ENCODE results near the gene HLA-DOA. TPM values are rescaled to one million over a fixed set of nuclear protein-coding genes. Genes with fewer than 3 reads are reported as not detected.

Gene HLA-DOA
- total and polyA plus RNA-seq, 10 of the 15 experiments (the other 5 are each of a cell fraction or from before 2014, with no cell fraction given): 8.8 to 108 (median 58.3) TPM

DNA sequence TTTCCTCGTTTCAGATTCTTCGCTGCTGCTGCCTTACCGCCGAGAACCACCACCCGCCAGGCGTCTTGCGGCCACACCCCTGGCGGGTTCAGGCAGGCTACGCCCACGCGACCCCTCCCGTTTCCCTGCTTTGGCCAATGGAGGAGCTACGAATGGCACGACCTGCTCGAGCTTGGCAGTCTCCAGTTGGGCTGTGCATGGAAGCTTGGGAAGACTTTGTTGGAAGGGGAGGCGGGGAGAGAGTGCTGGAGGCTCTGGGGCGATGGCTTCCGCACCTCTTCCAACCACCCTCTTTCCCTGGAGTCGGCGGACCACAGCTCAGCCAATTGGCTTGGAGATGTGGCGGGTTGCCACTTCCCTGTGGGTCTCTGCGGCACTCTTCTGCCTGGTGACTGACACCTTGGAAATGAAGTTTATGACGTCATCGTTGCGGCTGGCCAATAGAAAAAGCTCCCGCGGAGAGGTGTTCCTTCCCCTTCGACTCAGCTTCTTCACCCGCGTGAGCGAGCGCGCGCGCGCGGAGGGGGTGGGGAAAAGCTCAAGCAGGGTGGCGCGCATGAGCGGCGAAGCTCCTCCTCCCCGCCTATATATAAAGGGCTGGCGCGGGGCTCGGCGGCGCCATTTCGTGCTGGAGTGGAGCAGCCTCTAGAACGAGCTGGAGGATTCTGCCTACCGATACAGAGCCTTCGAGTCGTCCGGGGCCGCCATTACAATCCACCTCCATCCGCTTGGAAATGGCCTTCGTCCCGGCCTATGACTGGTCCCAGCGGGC, 37.6 kb downstream of the HLA-DOA start (continued):
- no peak for TF ChIP-seq MTA3 (IDR thresholded peaks at IDR 0.05; ENCODE audit: borderline replicate concordance, low read length)
- TF ChIP-seq CREM (IDR thresholded peaks at IDR 0.05; ENCODE audit: low read depth): peak; percentile 97
- no peak for TF ChIP-seq FOXM1 (IDR thresholded peaks at IDR 0.05; ENCODE audit: low read depth, low read length)
- no peak for TF ChIP-seq MYC (IDR thresholded peaks at IDR 0.05; ENCODE audit: insufficient read depth, insufficient read length, insufficient replicate concordance, low read length, severe bottlenecking)
- TF ChIP-seq BMI1 (IDR thresholded peaks at IDR 0.05; ENCODE audit: borderline replicate concordance): no peak
- no peak for TF ChIP-seq ESRRA (IDR thresholded peaks at IDR 0.05; ENCODE audit: low read length)
- peak; percentile 66; the same call in 1 of the 2 replicates for TF ChIP-seq CHD2 (IDR thresholded peaks at IDR 0.05; ENCODE audit: borderline replicate concordance, low read depth, low read length)
- no peak for TF ChIP-seq HDAC2 (IDR thresholded peaks at IDR 0.05)
- peak; percentile 100 for TF ChIP-seq POU2F2 (IDR thresholded peaks at IDR 0.05; ENCODE audit: borderline replicate concordance, low read depth, low read length)
- TF ChIP-seq, protein P1, sequence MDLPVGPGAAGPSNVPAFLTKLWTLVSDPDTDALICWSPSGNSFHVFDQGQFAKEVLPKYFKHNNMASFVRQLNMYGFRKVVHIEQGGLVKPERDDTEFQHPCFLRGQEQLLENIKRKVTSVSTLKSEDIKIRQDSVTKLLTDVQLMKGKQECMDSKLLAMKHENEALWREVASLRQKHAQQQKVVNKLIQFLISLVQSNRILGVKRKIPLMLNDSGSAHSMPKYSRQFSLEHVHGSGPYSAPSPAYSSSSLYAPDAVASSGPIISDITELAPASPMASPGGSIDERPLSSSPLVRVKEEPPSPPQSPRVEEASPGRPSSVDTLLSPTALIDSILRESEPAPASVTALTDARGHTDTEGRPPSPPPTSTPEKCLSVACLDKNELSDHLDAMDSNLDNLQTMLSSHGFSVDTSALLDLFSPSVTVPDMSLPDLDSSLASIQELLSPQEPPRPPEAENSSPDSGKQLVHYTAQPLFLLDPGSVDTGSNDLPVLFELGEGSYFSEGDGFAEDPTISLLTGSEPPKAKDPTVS (IDR thresholded peaks at IDR 0.05; ENCODE audit: low read depth, low read length): peak; percentile 30; the same call in 1 of the 2 replicates
- no peak for TF ChIP-seq RBBP5 (conservative IDR thresholded peaks at IDR 0.05)
- TF ChIP-seq, protein P2, sequence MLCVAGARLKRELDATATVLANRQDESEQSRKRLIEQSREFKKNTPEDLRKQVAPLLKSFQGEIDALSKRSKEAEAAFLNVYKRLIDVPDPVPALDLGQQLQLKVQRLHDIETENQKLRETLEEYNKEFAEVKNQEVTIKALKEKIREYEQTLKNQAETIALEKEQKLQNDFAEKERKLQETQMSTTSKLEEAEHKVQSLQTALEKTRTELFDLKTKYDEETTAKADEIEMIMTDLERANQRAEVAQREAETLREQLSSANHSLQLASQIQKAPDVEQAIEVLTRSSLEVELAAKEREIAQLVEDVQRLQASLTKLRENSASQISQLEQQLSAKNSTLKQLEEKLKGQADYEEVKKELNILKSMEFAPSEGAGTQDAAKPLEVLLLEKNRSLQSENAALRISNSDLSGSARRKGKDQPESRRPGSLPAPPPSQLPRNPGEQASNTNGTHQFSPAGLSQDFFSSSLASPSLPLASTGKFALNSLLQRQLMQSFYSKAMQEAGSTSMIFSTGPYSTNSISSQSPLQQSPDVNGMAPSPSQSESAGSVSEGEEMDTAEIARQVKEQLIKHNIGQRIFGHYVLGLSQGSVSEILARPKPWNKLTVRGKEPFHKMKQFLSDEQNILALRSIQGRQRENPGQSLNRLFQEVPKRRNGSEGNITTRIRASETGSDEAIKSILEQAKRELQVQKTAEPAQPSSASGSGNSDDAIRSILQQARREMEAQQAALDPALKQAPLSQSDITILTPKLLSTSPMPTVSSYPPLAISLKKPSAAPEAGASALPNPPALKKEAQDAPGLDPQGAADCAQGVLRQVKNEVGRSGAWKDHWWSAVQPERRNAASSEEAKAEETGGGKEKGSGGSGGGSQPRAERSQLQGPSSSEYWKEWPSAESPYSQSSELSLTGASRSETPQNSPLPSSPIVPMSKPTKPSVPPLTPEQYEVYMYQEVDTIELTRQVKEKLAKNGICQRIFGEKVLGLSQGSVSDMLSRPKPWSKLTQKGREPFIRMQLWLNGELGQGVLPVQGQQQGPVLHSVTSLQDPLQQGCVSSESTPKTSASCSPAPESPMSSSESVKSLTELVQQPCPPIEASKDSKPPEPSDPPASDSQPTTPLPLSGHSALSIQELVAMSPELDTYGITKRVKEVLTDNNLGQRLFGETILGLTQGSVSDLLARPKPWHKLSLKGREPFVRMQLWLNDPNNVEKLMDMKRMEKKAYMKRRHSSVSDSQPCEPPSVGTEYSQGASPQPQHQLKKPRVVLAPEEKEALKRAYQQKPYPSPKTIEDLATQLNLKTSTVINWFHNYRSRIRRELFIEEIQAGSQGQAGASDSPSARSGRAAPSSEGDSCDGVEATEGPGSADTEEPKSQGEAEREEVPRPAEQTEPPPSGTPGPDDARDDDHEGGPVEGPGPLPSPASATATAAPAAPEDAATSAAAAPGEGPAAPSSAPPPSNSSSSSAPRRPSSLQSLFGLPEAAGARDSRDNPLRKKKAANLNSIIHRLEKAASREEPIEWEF (IDR thresholded peaks at IDR 0.05; ENCODE audit: insufficient replicate concordance, low read depth, low read length): no peak
- TF ChIP-seq PAX8 (IDR thresholded peaks at IDR 0.05): peak; percentile 82; the same call in 1 of the 2 replicates
- peak; percentile 98 for TF ChIP-seq JUND (IDR thresholded peaks at IDR 0.05; ENCODE audit: low read depth, low read length)
- TF ChIP-seq POLR2AphosphoS5 (IDR thresholded peaks at IDR 0.05; ENCODE audit: low read length): peak; percentile 100
- 0 out of 2 replicates have a peak, but pooled peaks have one; percentile 3 for TF ChIP-seq SREBF2 (IDR thresholded peaks at IDR 0.05; ENCODE audit: low read length)
- TF ChIP-seq TARDBP (IDR thresholded peaks at IDR 0.05; ENCODE audit: borderline replicate concordance): 0 out of 2 replicates have a peak, but pooled peaks have one; percentile 51
- TF ChIP-seq BHLHE40 (IDR thresholded peaks at IDR 0.05; ENCODE audit: borderline replicate concordance in 1 of 2, low read depth in 2 of 2, low read length in 1 of 2): peak in 1 of 2 experiments; percentile 81; a peak in 3 of 4 replicates
- peak; percentile 92; the same call in 1 of the 2 replicates for TF ChIP-seq RCOR1 (conservative IDR thresholded peaks at IDR 0.05; ENCODE audit: low read depth, low read length)
- peak; percentile 99 for TF ChIP-seq TAF1 (IDR thresholded peaks at IDR 0.05; ENCODE audit: borderline replicate concordance, low read depth, low read length)
- TF ChIP-seq YY1 (IDR thresholded peaks at IDR 0.05; ENCODE audit: low read depth, low read length): peak; percentile 97
- TF ChIP-seq YBX1 (IDR thresholded peaks at IDR 0.05): no peak
- peak; percentile 65 for TF ChIP-seq NRF1 (conservative IDR thresholded peaks at IDR 0.05; ENCODE audit: low read depth, low read length)
- TF ChIP-seq, protein P3, sequence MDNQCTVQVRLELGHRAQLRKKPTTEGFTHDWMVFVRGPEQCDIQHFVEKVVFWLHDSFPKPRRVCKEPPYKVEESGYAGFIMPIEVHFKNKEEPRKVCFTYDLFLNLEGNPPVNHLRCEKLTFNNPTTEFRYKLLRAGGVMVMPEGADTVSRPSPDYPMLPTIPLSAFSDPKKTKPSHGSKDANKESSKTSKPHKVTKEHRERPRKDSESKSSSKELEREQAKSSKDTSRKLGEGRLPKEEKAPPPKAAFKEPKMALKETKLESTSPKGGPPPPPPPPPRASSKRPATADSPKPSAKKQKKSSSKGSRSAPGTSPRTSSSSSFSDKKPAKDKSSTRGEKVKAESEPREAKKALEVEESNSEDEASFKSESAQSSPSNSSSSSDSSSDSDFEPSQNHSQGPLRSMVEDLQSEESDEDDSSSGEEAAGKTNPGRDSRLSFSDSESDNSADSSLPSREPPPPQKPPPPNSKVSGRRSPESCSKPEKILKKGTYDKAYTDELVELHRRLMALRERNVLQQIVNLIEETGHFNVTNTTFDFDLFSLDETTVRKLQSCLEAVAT (IDR thresholded peaks at IDR 0.05): no peak; the same call in none of the 2 replicates
